Tibial nerve (tissue), 4 donors: Measurements from ENCODE around the gene A4GNT. TPM values are rescaled to one million over a fixed set of nuclear protein-coding genes. Genes with fewer than 3 reads are reported as not detected.
A peak's percentile ranks its signal among the peaks of the same experiment; 100 is the strongest.
"Not testable (repeated sequence)": the region's sequence is repeated elsewhere in the genome, so short reads cannot be mapped to it uniquely, and the experiment has no call there.

Experiments used
- DNase-seq, 2 donors: peaks; one replicate each; pipeline ENCODE4 v3.0.0-alpha.2; 2019; ENCODE audit warnings: low spot score in 2 of 2
- H3K27ac ChIP-seq, 4 donors: fragments of 200-600 bp; sonication (generic) in 3 of 4; one replicate each; pipeline ENCODE4 v1.5.1; 2017 to 2019; ENCODE audit warnings: mild to moderate bottlenecking in 1 of 4
- H3K27me3 ChIP-seq, 2 donors: fragments of 200-600 bp; sonication (generic) in 1 of 2; one replicate each; pipeline versions ENCODE4 v1.5.1 to v1.6.0; 2017 to 2019
- H3K36me3 ChIP-seq, 3 donors: fragments of 200-600 bp; sonication (generic); one replicate each; pipeline ENCODE4 v1.5.1; 2018 to 2019
- H3K4me1 ChIP-seq, 4 donors: fragments of 200-600 bp; sonication (generic) in 3 of 4; one replicate each; pipeline ENCODE4 v1.5.1; 2017 to 2019
- H3K4me3 ChIP-seq, 4 donors: fragments of 200-600 bp; sonication (generic) in 3 of 4; one replicate each; pipeline ENCODE4 v1.5.1; 2017 to 2019; ENCODE audit warnings: mild to moderate bottlenecking in 1 of 4, moderate library complexity in 1 of 4
- H3K9me3 ChIP-seq, 4 donors: fragments of 200-600 bp; sonication (generic) in 3 of 4; one replicate each; pipeline ENCODE4 v1.5.1; 2017 to 2019
- CTCF ChIP-seq, 5 experiments: fragments of 200-600 bp in 3 of 5; fragments of 450-650 bp in 2 of 5; sonication (generic) in 3 of 5; IDR thresholded peaks; one replicate each; pipeline ENCODE4 v1.5.1; 2016 to 2019; ENCODE audit warnings: antibody characterized with exemption in 5 of 5, mild to moderate bottlenecking in 3 of 5, moderate library complexity in 2 of 5
- EP300 ChIP-seq, 2 donors: sonication (generic); formaldehyde crosslinking; IDR thresholded peaks; one replicate each; pipeline ENCODE4 v1.6.1; 2017; ENCODE audit warnings: antibody characterized with exemption in 2 of 2, mild to moderate bottlenecking in 1 of 2
- POLR2A ChIP-seq, 2 donors: fragments of 450-650 bp; IDR thresholded peaks; one replicate each; pipeline ENCODE4 v1.6.1; 2017; ENCODE audit warnings: antibody characterized with exemption in 2 of 2, mild to moderate bottlenecking in 2 of 2, moderate library complexity in 2 of 2
- WGBS, 2 donors: methylation state at CpG; one replicate each; pipeline ENCODE4 v1.1.5; 2018; 5-methylcytosine and 5-hydroxymethylcytosine counted together
- total RNA-seq, 4 donors: library from RNA; depleted of rRNA; stranded (reverse); fragments of >200 nt; gene quantifications; one replicate each; pipeline ENCODE4 v1.1.0, GENCODE V29; 2016

Gene A4GNT
- total RNA-seq, 4 donors from 2014 or later, result not detected

DNA sequence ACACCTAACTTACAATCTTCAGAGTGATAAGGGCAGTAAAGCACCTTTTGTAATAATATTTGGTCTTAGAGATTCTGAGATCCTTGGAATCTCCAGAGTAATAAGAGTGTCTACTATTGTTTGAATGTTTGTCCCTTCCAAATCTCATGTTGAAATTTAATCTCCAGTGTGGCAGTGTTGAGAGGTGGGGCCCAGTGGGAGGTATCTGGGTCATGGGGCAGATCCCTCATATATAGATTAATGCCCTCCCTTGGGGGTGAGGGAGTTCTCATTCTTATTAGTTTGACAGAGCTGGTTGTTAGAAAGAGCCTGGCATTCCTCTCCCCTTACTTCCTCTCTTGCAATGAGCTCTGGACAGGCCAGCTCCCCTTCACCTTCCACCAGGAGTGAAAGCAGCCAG lies 32.8 kb downstream of the A4GNT start:
- no peak overlapping the region for H3K27ac ChIP-seq
- peaks cover 0 to 79% (median 0%) of the 10 kb centered on the region in 3 donors for H3K36me3 ChIP-seq
- DNase-seq, result no peak
- no peaks in the 10 kb centered on the region for H3K27me3 ChIP-seq
- H3K9me3 ChIP-seq, result no peaks in the 10 kb centered on the region
- TF ChIP-seq EP300 (IDR thresholded peaks at IDR 0.05) (no peak), POLR2A (IDR thresholded peaks at IDR 0.05) (no peak), CTCF (IDR thresholded peaks at IDR 0.05) (no peak)
- no peaks in the 10 kb centered on the region for H3K4me1 ChIP-seq
- H3K4me3 ChIP-seq, result no peak overlapping the region

GRCh38 chr3:138097192-138098172 lies 34.7 kb downstream of the A4GNT start:
- Histone ChIP-seq H3K4me3 (no peak overlapping the region), H3K27me3 (no peaks in the 10 kb centered on the region), H3K9me3 (no peaks in the 10 kb centered on the region), H3K4me1 (no peaks in the 10 kb centered on the region), H3K27ac (no peak overlapping the region), H3K36me3 (peaks cover 0 to 80% (median 0%) of the 10 kb centered on the region in 3 donors)
- no peak for TF ChIP-seq EP300 (IDR thresholded peaks at IDR 0.05)
- peak in 1 of 5 experiments; percentile 10 for TF ChIP-seq CTCF (IDR thresholded peaks at IDR 0.05)
- no peak for DNase-seq
- WGBS, 2 donors, result 86% methylated on average over 12 of the region's 12 CpGs

GRCh38 chr3:138093721-138094120 lies 38.5 kb downstream of the A4GNT start:
- WGBS, 2 donors, result 47 to 50% methylated on average over 2 of the region's 2 CpGs
- no peaks in the 10 kb centered on the region for H3K4me1 ChIP-seq
- DNase-seq, result no peak
- H3K27me3 ChIP-seq, result no peaks in the 10 kb centered on the region
- no peaks in the 10 kb centered on the region for H3K9me3 ChIP-seq
- H3K4me3 ChIP-seq, result no peak overlapping the region
- peaks cover 0 to 74% (median 2%) of the 10 kb centered on the region in 3 donors for H3K36me3 ChIP-seq
- no peak for TF ChIP-seq POLR2A (IDR thresholded peaks at IDR 0.05)
- no peak for TF ChIP-seq EP300 (IDR thresholded peaks at IDR 0.05)
- TF ChIP-seq CTCF (IDR thresholded peaks at IDR 0.05), result no peak
- no peak overlapping the region for H3K27ac ChIP-seq

DNA sequence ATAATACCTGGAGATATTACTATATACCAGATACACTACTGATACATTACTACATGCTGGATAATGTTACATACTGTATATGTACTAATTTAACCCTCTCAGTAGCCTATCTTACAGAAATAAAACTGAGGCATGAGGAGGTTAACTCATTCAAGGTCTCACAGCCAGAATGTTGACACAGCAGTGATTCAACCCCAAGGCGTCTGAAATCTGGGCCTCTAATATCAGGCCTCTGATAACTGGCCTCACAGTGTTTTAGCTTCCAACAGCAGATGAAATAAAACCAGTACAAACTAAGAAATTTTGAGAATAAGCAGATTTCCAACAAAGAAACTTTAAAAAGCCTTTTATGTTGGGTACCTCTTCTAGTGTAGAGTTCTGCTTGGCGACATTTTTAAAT lies 40.2 kb downstream of the A4GNT start:
- H3K36me3 ChIP-seq, result peaks cover 0 to 81% (median 3%) of the 10 kb centered on the region in 3 donors
- H3K9me3 ChIP-seq, result no peaks in the 10 kb centered on the region
- 70 to 82% methylated on average over 2 of the region's 2 CpGs for WGBS, 2 donors
- no peak for TF ChIP-seq CTCF (IDR thresholded peaks at IDR 0.05)
- TF ChIP-seq EP300 (IDR thresholded peaks at IDR 0.05), result no peak
- TF ChIP-seq POLR2A (IDR thresholded peaks at IDR 0.05), result no peak
- H3K27ac ChIP-seq, result no peak overlapping the region
- no peak overlapping the region for H3K4me3 ChIP-seq
- DNase-seq, result no peak
- no peaks in the 10 kb centered on the region for H3K4me1 ChIP-seq
- H3K27me3 ChIP-seq, result no peaks in the 10 kb centered on the region

GRCh38 chr3:138089091-138089490 lies 43.1 kb downstream of the A4GNT start:
- 91 to 93% methylated on average over 3 of the region's 3 CpGs for WGBS, 2 donors
- DNase-seq, result no peak
- H3K27me3 ChIP-seq, result no peaks in the 10 kb centered on the region
- H3K9me3 ChIP-seq, result no peaks in the 10 kb centered on the region
- no peak overlapping the region for H3K27ac ChIP-seq
- H3K4me1 ChIP-seq, result no peaks in the 10 kb centered on the region
- no peak overlapping the region for H3K4me3 ChIP-seq
- no peak for TF ChIP-seq POLR2A (IDR thresholded peaks at IDR 0.05)
- no peak for TF ChIP-seq EP300 (IDR thresholded peaks at IDR 0.05)
- TF ChIP-seq CTCF (IDR thresholded peaks at IDR 0.05), result no peak
- H3K36me3 ChIP-seq, result peaks cover 0 to 79% (median 3%) of the 10 kb centered on the region in 3 donors

GRCh38 chr3:138085745-138086144 lies 46.4 kb downstream of the A4GNT start:
- H3K9me3 ChIP-seq, H3K4me1 ChIP-seq, DNase-seq, H3K4me3 ChIP-seq, H3K27ac ChIP-seq, H3K27me3 ChIP-seq: not testable (repeated sequence)
- 92 to 100% methylated on average over 1 of the region's 3 CpGs for WGBS, 2 donors
- peaks cover 0 to 78% (median 3%) of the 10 kb centered on the region in 3 donors for H3K36me3 ChIP-seq
